ENCODE measurements around the gene PLCL2.

GRCh38 chr3:16886303-16886683 lies 1.5 kb downstream of the PLCL2 start:
- TF ChIP-seq CTCF (IDR thresholded peaks at IDR 0.05) = no peak
- no peak for TF ChIP-seq POLR2A (IDR thresholded peaks at IDR 0.05)

Measured in prostate gland (tissue), 2 donors.